ENCODE measurements around the gene EVA1A. TPM values are rescaled to one million over a fixed set of nuclear protein-coding genes. Genes with fewer than 3 reads are reported as not detected.

EVA1A gene
- total and polyA plus RNA-seq, 2 of the 8 experiments (the other 6 are each of a cell fraction or from before 2014, with no cell fraction given): 2.4 to 4.3 TPM

DNA sequence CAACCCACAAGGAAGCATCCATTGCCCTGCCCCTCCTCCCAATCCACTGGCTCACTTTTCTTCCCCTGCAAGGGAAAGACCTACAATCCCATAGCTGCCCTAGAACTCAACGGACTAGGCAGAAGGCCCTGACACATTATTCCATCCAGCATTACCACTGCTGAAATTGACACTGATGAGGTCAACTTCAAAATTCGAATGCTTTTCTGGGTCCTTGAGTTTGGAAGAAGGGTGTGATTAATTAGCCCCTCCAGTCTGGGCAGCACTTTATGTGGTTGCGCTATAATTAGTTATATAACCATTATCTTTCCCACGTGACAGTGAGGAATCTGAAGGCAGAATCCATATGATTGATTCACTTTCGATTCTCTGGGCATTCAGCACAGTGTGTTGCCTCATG, 55.7 kb downstream of the EVA1A start:
- Histone ChIP-seq H2BK20ac (ENCODE audit: low read length) (no peak overlapping the region), H3K79me2 (ENCODE audit: control insufficient read depth in 1 of 2, insufficient read depth in 2 of 2, low read length in 2 of 2) (no peaks in the 10 kb centered on the region), H3K23ac (ENCODE audit: insufficient read length) (no peak overlapping the region), H2BK5ac (ENCODE audit: low read depth, low read length) (no peak overlapping the region), H3K4me3 (ENCODE audit: extremely low read depth in 1 of 4, insufficient read depth in 2 of 4, low read depth in 3 of 4, low read length in 4 of 4) (no peak overlapping the region), H3K4ac (replicated peaks; ENCODE audit: insufficient read length, low read depth, low read length) (no peak overlapping the region), H3K56ac (replicated peaks; ENCODE audit: insufficient read length, low read depth, low read length) (no peak overlapping the region), H3K27me3 (replicated peaks in 1 of 4; ENCODE audit: control insufficient read depth in 3 of 4, extremely low read depth in 1 of 4, insufficient read depth in 3 of 4, low read length in 3 of 4) (no peaks in the 10 kb centered on the region), H3K14ac (ENCODE audit: insufficient read length) (no peak overlapping the region), H3K4me2 (ENCODE audit: insufficient read depth in 1 of 2, low read depth in 2 of 2, low read length in 2 of 2) (no peak overlapping the region), H4K91ac (replicated peaks; ENCODE audit: insufficient read length, low read length) (no peak overlapping the region), H3K36me3 (ENCODE audit: control insufficient read depth in 2 of 4, insufficient read depth in 4 of 4, low read length in 3 of 4) (no peaks in the 10 kb centered on the region; a peak in 1 of 8 replicates), H4K20me1 (replicated peaks in 1 of 2; ENCODE audit: control insufficient read depth in 1 of 2, insufficient read depth in 2 of 2, low read length in 2 of 2) (no peaks in the 10 kb centered on the region), H3K18ac (ENCODE audit: extremely low read depth, low read length) (no peak overlapping the region), H2BK15ac (ENCODE audit: low read length) (no peak overlapping the region), H2BK120ac (replicated peaks; ENCODE audit: low read depth, low read length) (no peak overlapping the region), H3K79me1 (ENCODE audit: low read depth, low read length) (no peaks in the 10 kb centered on the region), H2AK5ac (ENCODE audit: low read depth, low read length) (no peak overlapping the region), H4K5ac (ENCODE audit: insufficient read length, low read depth, low read length) (no peak overlapping the region), H2BK12ac (ENCODE audit: low read depth, low read length) (no peak overlapping the region; the same call in 1 of the 2 replicates), H3K27ac (ENCODE audit: low read depth, low read length) (no peak overlapping the region), H4K8ac (ENCODE audit: extremely low read depth, insufficient read depth, low read length) (no peak overlapping the region), H3K9me3 (ENCODE audit: insufficient read depth in 2 of 2, low read depth in 1 of 2, low read length in 1 of 2) (peaks cover 5 to 13% of the 10 kb centered on the region in 2 experiments; a peak in 3 of 4 replicates), H3K4me1 (replicated peaks in 1 of 4; ENCODE audit: control insufficient read depth in 3 of 4, insufficient read depth in 4 of 4, low read length in 3 of 4) (no peaks in the 10 kb centered on the region), H3K23me2 (ENCODE audit: low read depth, low read length) (no peaks in the 10 kb centered on the region), H2AFZ (ENCODE audit: low read length) (no peak overlapping the region), H3K9ac (replicated peaks in 1 of 4; ENCODE audit: extremely low read depth in 1 of 4, low read depth in 3 of 4, low read length in 3 of 4) (no peak overlapping the region)
- POLR2A ChIA-PET (ENCODE audit: partially characterized antibody): no interaction called here
- FAIRE-seq: no peak
- 89% methylated on average over 5 of the region's 5 CpGs; no CpG with 5 or more reads in 1 of the 2 experiments for WGBS, 2 experiments (ENCODE audit: extremely low coverage in 1 of 2, insufficient coverage in 1 of 2, insufficient read length in 1 of 2, insufficient replicate concordance in 2 of 2, low coverage in 1 of 2, low lambda C conversion rate in 2 of 2, missing lambda C conversion rate in 1 of 2)
- TF ChIP-seq, protein P1, sequence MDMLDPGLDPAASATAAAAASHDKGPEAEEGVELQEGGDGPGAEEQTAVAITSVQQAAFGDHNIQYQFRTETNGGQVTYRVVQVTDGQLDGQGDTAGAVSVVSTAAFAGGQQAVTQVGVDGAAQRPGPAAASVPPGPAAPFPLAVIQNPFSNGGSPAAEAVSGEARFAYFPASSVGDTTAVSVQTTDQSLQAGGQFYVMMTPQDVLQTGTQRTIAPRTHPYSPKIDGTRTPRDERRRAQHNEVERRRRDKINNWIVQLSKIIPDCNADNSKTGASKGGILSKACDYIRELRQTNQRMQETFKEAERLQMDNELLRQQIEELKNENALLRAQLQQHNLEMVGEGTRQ (IDR thresholded peaks at IDR 0.05; ENCODE audit: low read length): no peak
- TF ChIP-seq TEAD4 (IDR thresholded peaks at IDR 0.05; ENCODE audit: low read depth, low read length) (no peak), SIRT6 (IDR thresholded peaks at IDR 0.05; ENCODE audit: low read length) (no peak), CHD1 (IDR thresholded peaks at IDR 0.05; ENCODE audit: low read depth, low read length) (no peak)
- CTCF ChIA-PET (ENCODE audit: partially characterized antibody): no interaction called here
- no peak for DNase-seq (ENCODE audit: low read depth in 1 of 2, low spot score in 2 of 2)

Measured in H1 (cell line).